NCI-H226 (cell line): Measurements from ENCODE around the gene MICALL2.

ENCODE experiments used
- DNase-seq: peaks from one replicate; pipeline ENCODE4 v3.0.0-alpha.2; 2015

The MICALL2 gene

GRCh38 chr7:1431634-1432380 lies 27.5 kb downstream of the MICALL2 start:
- DNase-seq, result no peak

- DNase-seq, result no peak
Observed at GRCh38 chr7:1431226-1431625, 28.0 kb downstream of the MICALL2 start.

GRCh38 chr7:1430056-1430845 lies 29.0 kb downstream of the MICALL2 start:
- no peak for DNase-seq

- no peak for DNase-seq
Observed at GRCh38 chr7:1428941-1429501, 30.2 kb downstream of the MICALL2 start.

GRCh38 chr7:1427064-1427657 lies 32.1 kb downstream of the MICALL2 start:
- DNase-seq, result no peak

- no peak for DNase-seq
Observed at GRCh38 chr7:1426474-1426873, 32.8 kb downstream of the MICALL2 start.

- DNase-seq, result no peak
Observed at GRCh38 chr7:1425292-1426136, 33.8 kb downstream of the MICALL2 start.

GRCh38 chr7:1424041-1424440 lies 35.2 kb downstream of the MICALL2 start:
- DNase-seq, result no peak

GRCh38 chr7:1423264-1423811 lies 35.9 kb downstream of the MICALL2 start:
- no peak for DNase-seq

- no peak for DNase-seq
Observed at GRCh38 chr7:1422512-1423263, 36.6 kb downstream of the MICALL2 start.

- no peak for DNase-seq
Observed at GRCh38 chr7:1421946-1422345, 37.3 kb downstream of the MICALL2 start.

- DNase-seq, result no peak
Observed at GRCh38 chr7:1421020-1421790, 38.1 kb downstream of the MICALL2 start.

- DNase-seq, result no peak
Observed at GRCh38 chr7:1419688-1420087, 39.6 kb downstream of the MICALL2 start.

GRCh38 chr7:1419310-1419634 lies 40.0 kb downstream of the MICALL2 start:
- DNase-seq, result no peak

GRCh38 chr7:1418505-1419309 lies 40.6 kb downstream of the MICALL2 start:
- peak; percentile 70 for DNase-seq

- DNase-seq, result no peak
Observed at GRCh38 chr7:1415389-1415990, 43.8 kb downstream of the MICALL2 start.

- DNase-seq, result no peak
Observed at GRCh38 chr7:1413936-1414639, 45.2 kb downstream of the MICALL2 start.

GRCh38 chr7:1412322-1413261 lies 46.7 kb downstream of the MICALL2 start:
- DNase-seq, result peak; percentile 80
